A204.1 (cell line): ENCODE measurements around the gene KMT5C.
"Not testable (repeated sequence)": the region's sequence is repeated elsewhere in the genome, so short reads cannot be mapped to it uniquely, and the experiment has no call there.

Experiments
- FAIRE-seq: peaks from 2 replicates; lab custom pipeline; 2012; peaks lifted over from hg19 to GRCh38; lab: Jason Lieb, UNC

KMT5C gene

DNA sequence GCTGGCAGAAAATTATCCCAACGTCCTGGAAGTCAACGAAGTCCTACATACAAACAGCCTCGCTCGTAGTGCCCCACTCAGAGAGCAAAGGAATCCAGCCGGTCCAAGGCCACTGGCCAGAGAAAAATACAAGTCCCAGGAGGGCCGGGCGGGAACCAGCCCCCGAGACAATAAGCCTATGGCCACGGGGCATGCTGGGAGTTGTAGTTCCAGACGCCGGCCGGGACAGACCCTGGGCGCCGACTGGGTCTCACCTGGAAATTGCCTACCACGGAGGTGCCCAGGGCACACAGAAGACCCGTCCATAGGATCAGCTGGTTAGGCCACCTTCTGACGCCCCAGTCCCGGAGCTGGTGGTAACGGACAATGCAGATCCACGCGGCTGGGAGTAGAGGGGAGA is 19.9 kb upstream of the KMT5C start:
- no peak for FAIRE-seq

GRCh38 chr19:55320844-55321419 is 18.7 kb upstream of the KMT5C start:
- no peak for FAIRE-seq

DNA sequence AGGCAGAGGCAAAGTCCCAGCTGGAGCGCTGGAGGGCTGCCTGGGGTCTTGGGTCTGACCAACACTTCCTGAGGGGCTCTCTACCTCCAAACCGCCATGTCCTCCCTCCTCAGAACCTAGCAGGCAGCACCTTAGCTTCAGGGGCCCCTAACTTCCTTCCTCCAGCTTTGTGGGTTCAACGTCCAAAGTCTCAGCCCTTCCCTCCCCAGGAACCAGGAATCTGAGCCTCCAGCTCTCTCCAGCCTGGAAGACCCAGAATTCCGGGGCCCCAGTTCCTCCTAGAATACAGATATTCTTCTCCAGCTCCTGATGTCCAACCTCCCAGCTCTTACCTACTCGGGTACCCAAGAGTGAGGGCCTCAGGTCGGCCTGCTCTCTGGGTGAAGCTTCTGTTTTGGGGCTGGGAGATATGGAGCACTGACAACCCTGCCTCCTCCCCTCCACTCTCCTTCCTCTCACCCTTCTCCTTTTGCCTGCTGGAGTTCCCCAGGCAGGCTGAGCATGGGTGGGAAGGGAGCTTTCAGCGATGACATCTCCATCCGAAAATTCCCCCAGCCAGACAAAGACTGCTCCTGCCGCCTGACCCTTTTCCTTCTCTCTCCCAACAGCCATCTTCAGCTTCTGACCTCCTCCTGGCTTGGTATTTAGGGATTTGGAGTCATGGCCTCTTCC is 18.1 kb upstream of the KMT5C start:
- FAIRE-seq, result no peak

- FAIRE-seq, result no peak
These were observed 17.3 kb upstream of the KMT5C start for GRCh38 chr19:55322204-55322885.

- FAIRE-seq, result no peak
These were observed 15.0 kb upstream of the KMT5C start for GRCh38 chr19:55324662-55325061.

GRCh38 chr19:55325172-55325571 is 14.5 kb upstream of the KMT5C start, which contains the start of gene TMEM150B:
TSS of gene TMEM150B (minus strand) at chr19:55325341. CDS start at chr19:55321036, 4,305 bp downstream.
- no peak for FAIRE-seq

DNA sequence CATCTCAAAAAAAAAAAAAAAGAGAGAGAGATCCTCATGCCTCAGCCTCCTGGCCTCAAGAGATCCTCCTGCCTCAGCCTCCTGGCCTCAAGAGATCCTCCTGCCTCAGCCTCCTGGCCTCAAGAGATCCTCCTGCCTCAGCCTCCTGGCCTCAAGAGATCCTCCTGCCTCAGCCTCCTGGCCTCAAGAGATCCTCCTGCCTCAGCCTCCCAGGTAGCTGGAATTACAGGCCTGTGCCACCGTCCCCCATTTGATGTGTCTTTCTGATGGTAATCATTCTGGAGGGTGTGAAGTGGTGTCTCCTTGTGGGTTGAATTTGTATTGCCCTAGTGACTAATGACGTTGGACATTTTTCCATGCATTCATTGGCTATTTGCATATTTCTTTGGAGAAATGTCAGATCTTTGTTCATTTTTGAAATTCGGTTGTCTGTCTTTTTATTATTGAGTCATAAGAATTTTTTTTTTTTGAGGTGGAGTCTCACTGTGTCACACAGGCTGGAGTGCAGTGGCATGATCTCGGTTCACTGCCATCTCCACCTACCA is 10.8 kb upstream of the KMT5C start:
- not testable (repeated sequence) for FAIRE-seq

DNA sequence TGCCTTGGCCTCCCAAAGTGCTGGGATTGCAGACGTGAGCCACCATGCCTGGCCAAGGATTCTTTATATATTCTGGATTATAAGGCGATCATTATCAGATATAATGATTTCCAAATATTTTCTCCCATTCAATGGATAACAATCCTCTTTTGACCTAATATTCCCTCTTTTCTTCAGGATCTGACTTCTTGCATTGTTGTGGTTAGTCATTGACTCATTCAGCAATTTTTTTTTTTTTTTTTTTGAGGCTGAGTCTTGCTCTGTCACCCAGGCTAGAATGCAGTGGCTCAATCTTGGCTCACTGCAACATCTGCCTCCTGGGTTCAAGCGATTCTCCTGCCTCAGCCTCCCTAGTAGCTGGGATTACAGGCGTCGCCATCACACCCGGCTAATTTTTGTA is 9.9 kb upstream of the KMT5C start:
- not testable (repeated sequence) for FAIRE-seq

GRCh38 chr19:55333870-55334269 is 5.8 kb upstream of the KMT5C start:
- FAIRE-seq, result no peak

GRCh38 chr19:55336101-55336500 is 3.6 kb upstream of the KMT5C start:
- FAIRE-seq, result no peak

DNA sequence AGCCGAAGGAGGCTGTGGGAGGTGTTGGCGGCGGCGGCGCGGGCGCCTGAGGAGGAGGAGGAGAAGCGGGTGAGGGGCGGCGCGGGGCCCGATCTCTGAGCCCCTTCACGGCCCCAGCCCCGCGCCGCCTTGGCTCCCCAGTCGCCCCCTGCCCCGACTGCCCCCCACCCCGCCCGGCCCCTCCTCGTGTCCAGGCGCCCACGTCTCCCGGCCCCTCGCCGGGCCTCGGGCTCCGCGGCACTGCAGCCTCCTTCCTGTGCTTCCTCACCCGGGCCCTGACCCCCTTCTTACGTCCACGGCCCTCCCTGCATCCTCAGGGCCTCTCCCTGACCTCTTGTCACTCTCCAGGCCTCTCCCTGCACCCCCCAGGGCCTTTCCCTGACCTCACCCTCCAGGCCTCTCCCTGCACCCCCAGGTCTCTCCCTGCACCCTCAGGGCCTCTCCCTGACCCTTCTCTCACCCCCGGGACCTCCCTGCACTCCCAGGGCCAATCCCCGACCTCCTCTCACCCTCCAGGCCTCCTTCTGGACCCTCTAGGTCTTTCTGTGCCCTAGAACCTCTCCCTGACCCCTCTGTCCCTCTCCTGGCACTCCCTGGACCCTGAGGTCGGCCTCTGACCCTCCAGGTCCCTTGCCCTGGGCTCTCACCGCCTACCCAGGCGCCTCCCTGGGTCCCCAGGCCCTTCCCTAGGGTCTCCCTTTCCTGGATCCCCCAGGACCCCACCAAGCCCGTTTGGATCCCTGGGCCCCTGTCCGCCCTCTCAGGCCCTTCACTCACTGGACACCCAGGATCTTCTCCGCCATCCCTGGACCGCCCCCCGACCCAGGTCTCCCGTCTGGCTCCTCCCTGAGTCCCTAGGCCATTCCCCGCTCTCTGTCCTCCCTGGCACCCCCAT is 460 bp downstream of the KMT5C start:
- FAIRE-seq, result no peak

DNA sequence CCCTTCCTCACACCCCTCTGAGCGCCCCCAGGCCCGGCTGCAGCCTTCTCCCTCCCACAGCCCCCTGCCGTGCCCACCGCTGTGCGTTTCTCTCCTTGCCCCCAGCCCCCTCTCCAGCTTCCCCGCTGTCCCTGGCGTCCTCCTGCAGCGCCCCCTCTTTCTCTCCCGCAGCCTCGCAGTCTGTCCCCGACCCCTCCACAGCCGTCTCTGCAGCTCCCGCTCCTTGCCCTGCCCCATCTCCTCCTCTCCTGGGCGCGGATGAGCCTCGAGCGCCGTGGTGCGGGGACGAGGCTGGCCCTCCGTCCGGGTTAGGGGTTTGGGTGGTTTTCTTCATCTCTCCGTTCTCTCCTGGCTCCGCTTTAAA is 1.1 kb downstream of the KMT5C start:
- FAIRE-seq, result no peak

DNA sequence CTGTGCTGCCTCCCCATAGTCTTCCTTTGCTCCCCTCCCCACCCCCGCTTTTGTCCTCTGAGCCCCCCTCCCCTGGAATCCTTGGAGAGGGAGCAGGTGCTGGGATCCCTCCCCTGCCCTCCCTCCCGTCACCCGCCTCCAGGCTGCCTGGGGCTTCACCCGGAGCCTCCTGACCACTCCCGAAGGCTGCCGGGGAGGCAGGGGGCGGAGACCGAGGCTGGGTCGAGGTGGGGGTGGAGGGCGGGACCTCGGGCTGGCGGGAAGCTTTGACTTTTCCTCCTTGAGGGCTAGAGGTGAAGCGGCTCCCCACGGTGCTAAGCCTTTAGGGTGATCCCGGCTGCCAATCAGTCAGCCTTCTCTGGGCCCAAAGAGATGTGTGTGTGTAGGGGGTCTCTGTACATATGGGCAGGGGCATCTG is 1.5 kb downstream of the KMT5C start:
- no peak for FAIRE-seq

- FAIRE-seq, result no peak
These were observed 2.2 kb downstream of the KMT5C start for GRCh38 chr19:55341595-55342531.

DNA sequence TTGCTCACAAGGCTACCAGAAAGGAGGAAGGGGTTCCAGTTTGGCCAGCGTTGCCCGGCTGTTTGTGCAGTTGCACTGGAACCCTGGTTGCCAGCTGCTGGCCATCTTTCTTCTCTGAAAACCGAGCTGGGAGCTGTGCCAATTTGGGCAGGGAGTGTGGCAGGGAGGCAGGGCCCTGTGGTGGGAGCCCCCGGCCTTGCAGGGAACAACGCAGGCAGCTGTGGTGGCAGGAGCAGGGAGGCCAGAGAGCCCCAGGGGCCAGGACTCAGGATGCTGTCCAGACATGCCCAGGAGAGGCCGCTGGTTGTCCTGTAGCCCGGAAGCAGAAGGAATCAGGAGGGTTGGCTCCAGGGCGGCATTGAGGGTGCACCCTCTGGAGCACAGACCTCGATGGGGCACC is 4.8 kb downstream of the KMT5C start:
- FAIRE-seq, result no peak

DNA sequence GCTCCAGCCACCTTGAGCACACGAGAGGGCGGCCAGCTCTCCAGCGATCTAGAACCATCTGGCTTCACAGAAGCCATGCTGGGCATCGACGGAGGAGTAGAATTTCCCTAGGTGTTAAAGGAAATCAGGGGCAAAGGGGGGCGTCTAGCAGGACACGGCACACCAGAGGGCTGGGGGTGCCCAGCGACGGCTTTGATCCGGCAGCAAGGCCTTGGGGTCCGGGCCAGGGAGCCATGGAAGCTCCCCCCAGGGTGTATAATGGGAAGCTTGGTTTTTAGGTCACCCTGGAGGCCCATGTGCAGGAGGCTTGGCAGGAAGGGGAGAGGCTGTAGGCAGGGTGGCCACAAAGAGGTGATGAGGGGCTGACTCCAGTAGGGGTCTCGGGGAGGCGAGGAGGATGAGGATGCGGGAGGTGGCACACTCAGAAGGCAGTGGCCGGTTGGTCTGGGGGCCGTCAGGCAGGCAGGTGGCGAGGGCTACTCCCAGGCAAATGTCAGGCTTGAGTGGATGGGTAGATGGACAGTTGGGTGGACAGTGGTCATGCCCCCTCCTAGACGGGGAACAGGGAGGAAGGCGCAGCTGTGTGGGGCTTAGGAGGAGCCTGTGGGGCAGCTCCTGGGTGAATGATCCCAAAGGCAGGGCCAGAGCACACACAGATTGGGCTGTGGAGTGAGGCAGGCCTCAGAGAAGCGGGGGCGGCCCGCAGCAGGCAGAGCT is 5.6 kb downstream of the KMT5C start:
- FAIRE-seq, result no peak

DNA sequence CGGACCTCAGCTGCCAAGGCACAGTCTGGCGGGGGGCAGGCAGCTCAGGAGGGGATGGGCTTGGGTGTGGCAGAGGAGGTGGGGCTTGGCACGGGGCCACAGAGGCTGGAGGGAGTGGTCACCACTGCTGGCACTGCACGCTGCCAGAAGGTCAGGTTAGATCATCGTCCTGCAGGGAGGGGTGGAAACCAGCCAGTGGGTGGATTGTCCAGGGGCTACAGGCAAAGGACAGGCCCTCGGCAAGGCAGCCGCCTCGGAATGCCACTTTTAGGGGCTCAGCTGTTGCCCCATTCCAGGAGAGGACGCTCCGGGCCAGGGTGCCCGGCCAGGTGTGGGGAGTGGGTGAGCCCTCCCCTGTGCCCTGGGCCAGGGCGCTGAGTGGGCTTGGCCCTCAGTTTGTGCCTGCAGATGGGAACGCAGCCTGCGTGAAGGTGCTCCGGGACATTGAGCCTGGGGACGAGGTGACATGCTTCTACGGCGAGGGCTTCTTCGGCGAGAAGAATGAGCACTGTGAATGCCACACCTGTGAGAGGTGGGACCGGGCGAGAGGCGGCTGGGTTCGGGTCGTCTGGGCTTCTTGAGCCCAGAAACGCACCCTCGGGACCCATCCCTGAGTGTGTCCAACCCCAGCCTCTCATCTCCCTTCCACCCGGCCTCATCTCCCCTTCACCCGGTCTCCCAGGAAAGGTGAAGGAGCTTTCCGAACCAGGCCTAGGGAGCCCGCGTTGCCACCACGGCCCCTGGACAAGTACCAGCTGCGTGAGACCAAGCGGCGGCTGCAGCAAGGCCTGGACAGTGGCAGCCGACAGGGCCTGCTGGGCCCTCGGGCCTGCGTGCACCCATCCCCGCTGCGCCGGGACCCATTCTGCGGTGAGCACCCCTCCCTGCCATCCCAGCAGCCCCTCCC is 6.4 kb downstream of the KMT5C start:
- FAIRE-seq, result no peak

- FAIRE-seq, result no peak
These were observed 7.2 kb downstream of the KMT5C start for GRCh38 chr19:55346725-55347441.
